ENCODE results near the gene INPP5A.

Gene INPP5A

GRCh38 chr10:132606536-132607316, 69.1 kb downstream of the INPP5A start:
- no peak for DNase-seq (ENCODE audit: low read depth, low spot score)
- CTCF ChIA-PET, result interaction anchor here (1.3 kb wide), 1 partner anchor 13 kb away, joined by 4 read pairs; no protein-coding TSS in a partner anchor
- POLR2A ChIA-PET, result no interaction called here
- H3K4me3 ChIP-seq (ENCODE audit: low read depth, low read length), result no peak overlapping the region
- TF ChIP-seq CTCF (IDR thresholded peaks at IDR 0.05; ENCODE audit: insufficient read depth, low read length, missing control alignments), result no peak

- ChIA-PET CTCF (no interaction called here), POLR2A (no interaction called here)
- no peak overlapping the region for H3K4me3 ChIP-seq (ENCODE audit: low read depth, low read length)
- TF ChIP-seq CTCF (IDR thresholded peaks at IDR 0.05; ENCODE audit: insufficient read depth, low read length, missing control alignments), result no peak
- no peak for DNase-seq (ENCODE audit: low read depth, low spot score)
Observed at GRCh38 chr10:132607491-132607890, 69.9 kb downstream of the INPP5A start.

GRCh38 chr10:132607961-132608495, 70.4 kb downstream of the INPP5A start:
- TF ChIP-seq CTCF (IDR thresholded peaks at IDR 0.05; ENCODE audit: insufficient read depth, low read length, missing control alignments), result no peak
- DNase-seq (ENCODE audit: low read depth, low spot score), result no peak
- ChIA-PET POLR2A (no interaction called here), CTCF (no interaction called here)
- no peak overlapping the region for H3K4me3 ChIP-seq (ENCODE audit: low read depth, low read length)

GRCh38 chr10:132608511-132609195, 71.1 kb downstream of the INPP5A start:
- H3K4me3 ChIP-seq (ENCODE audit: low read depth, low read length), result no peak overlapping the region
- no peak for TF ChIP-seq CTCF (IDR thresholded peaks at IDR 0.05; ENCODE audit: insufficient read depth, low read length, missing control alignments)
- POLR2A ChIA-PET, result no interaction called here
- CTCF ChIA-PET, result no interaction called here
- no peak for DNase-seq (ENCODE audit: low read depth, low spot score)

- ChIA-PET CTCF (no interaction called here), POLR2A (no interaction called here)
- no peak for TF ChIP-seq CTCF (IDR thresholded peaks at IDR 0.05; ENCODE audit: insufficient read depth, low read length, missing control alignments)
- no peak for DNase-seq (ENCODE audit: low read depth, low spot score)
- no peak overlapping the region for H3K4me3 ChIP-seq (ENCODE audit: low read depth, low read length)
Observed at GRCh38 chr10:132609211-132609610, 71.6 kb downstream of the INPP5A start.

- no peak for DNase-seq (ENCODE audit: low read depth, low spot score)
- TF ChIP-seq CTCF (IDR thresholded peaks at IDR 0.05; ENCODE audit: insufficient read depth, low read length, missing control alignments), result no peak
- H3K4me3 ChIP-seq (ENCODE audit: low read depth, low read length), result no peak overlapping the region
- CTCF ChIA-PET, result no interaction called here
- POLR2A ChIA-PET, result no interaction called here
Observed at GRCh38 chr10:132610071-132610701, 72.6 kb downstream of the INPP5A start.
